Measurements from ENCODE around the gene COX6A2. TPM values are rescaled to one million over a fixed set of nuclear protein-coding genes. Genes with fewer than 3 reads are reported as not detected.

COX6A2 gene
- total RNA-seq (2014; rRNA removed; shearing (Covaris generic)) = not detected in 2 replicates

DNA sequence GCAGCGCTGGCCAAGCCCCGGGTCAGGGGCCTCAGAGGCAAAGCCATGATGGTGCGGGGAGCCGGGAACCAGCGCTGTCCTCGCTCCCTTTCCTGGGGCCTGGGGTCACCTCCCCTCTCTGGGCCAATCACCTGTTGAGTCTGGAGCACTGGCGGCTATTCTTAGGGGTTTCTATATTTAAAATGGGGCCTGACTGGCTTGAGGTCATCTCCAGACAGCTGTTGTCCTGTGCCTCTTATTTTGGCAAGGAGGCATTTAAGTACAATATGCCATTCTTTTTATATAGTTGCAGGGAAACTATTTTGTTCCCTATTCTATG lies at the start of gene COX6A2:
Gene COX6A2 (minus strand): TSS at position 82 of the 319 bp plus-strand sequence. CDS start 35 bp downstream, at position 47.
- Histone ChIP-seq H3K4me3 (no peak within 1 kb of the TSS), H3K27ac (no peak within 1 kb of the TSS), H3K27me3 (replicated peaks) (peaks cover 12% of the 10 kb centered on the region), H3K4me1 (replicated peaks) (no peaks in the 10 kb centered on the region; the same call in 1 of the 2 replicates), H3K9me3 (replicated peaks) (0 out of 2 replicates have a peak, but pooled peaks cover 2% of the 10 kb centered on the region), H3K36me3 (no peaks in the 10 kb centered on the region)
- no peak for DNase-seq (ENCODE audit: low read depth in 1 of 2, low spot score in 2 of 2)

DNA sequence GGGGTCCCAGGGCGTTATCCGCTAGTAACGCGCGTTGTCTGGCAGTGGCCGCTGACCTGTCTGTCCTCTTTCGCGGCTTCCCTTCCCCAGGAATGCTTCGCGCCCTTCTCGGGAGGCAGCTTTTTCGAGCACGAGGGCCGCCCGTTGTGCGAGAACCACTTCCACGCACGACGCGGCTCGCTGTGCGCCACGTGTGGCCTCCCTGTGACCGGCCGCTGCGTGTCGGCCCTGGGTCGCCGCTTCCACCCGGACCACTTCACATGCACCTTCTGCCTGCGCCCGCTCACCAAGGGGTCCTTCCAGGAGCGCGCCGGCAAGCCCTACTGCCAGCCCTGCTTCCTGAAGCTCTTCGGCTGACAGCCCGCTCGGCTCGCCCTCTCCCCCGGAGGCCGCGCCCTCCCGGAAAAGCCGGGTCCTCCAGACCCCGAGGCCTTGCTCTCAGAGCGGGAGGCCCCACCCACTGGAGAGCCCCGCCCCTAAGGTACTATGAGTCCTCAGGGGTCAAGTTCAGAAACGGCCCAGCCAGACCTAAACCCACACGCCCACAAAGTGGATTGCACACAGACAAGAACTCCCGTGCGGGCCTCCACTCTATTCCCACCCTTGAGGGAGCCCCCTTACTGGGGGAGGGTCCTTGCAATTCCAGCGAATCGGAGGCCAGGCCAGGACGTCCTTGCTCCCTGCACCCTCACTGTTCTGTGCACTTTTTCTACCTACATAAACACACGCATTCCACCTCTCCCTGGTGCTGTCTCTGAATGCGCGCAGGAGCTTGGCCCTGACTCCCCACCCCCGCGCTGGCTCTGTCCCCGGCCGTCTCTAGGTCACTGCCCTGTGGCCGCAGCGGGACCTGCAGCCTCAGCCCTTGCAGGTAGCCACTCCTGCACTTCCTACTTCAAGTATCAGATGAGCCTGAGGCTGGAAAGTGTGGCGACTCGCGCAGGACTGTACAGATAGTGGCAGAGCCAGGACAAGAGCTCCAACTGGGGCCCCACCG lies 49.4 kb upstream of the COX6A2 start:
- Histone ChIP-seq H3K4me3 (no peak overlapping the region), H3K27ac (no peak overlapping the region), H3K4me1 (replicated peaks) (peaks cover 8% of the 10 kb centered on the region), H3K9me3 (replicated peaks) (no peaks in the 10 kb centered on the region), H3K36me3 (peaks cover 68% of the 10 kb centered on the region), H3K27me3 (replicated peaks) (0 out of 2 replicates have a peak, but pooled peaks cover 3% of the 10 kb centered on the region)
- no peak for DNase-seq (ENCODE audit: low read depth in 1 of 2, low spot score in 2 of 2)

DNA sequence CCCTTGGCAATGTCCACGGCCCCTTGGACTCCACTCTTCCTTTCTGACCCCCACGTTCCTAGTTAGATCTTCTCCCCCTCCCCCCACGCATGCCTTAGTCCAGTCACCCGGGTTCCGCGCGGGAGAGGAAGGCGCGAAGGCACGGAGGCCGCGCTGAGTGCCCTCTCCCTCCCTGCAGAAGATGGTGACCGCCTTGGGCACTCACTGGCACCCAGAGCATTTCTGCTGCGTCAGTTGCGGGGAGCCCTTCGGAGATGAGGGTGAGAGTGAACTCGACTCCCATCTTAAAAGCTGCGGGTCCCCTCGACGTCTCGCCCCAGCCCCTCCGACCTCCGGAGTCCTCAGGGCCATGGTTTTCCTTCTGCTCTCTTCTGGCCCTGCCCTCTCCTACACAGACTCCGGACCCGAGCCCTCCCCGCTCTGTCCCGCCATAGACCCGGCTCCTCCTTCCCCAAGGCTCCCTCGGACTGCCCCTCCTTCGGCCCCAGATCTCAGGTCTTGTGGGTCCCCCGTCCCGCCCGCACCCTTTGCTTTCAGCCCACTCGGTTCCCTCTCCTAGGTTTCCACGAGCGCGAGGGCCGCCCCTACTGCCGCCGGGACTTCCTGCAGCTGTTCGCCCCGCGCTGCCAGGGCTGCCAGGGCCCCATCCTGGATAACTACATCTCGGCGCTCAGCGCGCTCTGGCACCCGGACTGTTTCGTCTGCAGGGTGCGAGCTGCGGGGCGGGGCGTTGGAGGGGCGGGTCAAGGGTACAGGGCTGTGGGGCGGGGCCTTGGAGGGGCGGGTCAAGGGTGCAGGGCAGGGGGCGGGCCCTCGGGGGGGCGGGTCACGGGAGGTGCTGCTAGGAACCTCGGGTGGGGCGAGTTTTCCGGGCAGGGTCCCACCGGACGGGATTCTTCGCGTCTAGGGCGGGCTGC lies 48.4 kb upstream of the COX6A2 start:
- peaks cover 9% of the 10 kb centered on the region for H3K4me1 ChIP-seq (replicated peaks)
- DNase-seq (ENCODE audit: low read depth in 1 of 2, low spot score in 2 of 2) = no peak
- no peak overlapping the region for H3K27ac ChIP-seq
- H3K27me3 ChIP-seq (replicated peaks) = 0 out of 2 replicates have a peak, but pooled peaks cover 2% of the 10 kb centered on the region
- H3K4me3 ChIP-seq = no peak overlapping the region
- peaks cover 73% of the 10 kb centered on the region for H3K36me3 ChIP-seq
- no peaks in the 10 kb centered on the region for H3K9me3 ChIP-seq (replicated peaks)

DNA sequence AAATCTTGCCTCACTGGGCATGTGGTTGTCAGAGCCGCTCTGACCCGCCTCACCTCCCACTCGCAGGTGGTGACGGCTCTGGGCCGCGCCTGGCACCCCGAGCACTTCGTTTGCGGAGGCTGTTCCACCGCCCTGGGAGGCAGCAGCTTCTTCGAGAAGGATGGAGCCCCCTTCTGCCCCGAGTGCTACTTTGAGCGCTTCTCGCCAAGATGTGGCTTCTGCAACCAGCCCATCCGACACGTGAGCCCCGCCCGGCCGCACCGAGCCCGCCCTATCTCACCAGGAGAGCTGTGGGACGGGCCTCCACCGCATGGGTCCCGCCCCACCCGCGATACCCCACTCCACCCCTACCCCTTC lies 47.8 kb upstream of the COX6A2 start:
- no peak overlapping the region for H3K27ac ChIP-seq
- H3K4me1 ChIP-seq (replicated peaks) = peaks cover 15% of the 10 kb centered on the region
- H3K27me3 ChIP-seq (replicated peaks) = no peaks in the 10 kb centered on the region
- H3K36me3 ChIP-seq = peaks cover 73% of the 10 kb centered on the region
- DNase-seq (ENCODE audit: low read depth in 1 of 2, low spot score in 2 of 2) = no peak
- H3K4me3 ChIP-seq = no peak overlapping the region
- no peaks in the 10 kb centered on the region for H3K9me3 ChIP-seq (replicated peaks)

DNA sequence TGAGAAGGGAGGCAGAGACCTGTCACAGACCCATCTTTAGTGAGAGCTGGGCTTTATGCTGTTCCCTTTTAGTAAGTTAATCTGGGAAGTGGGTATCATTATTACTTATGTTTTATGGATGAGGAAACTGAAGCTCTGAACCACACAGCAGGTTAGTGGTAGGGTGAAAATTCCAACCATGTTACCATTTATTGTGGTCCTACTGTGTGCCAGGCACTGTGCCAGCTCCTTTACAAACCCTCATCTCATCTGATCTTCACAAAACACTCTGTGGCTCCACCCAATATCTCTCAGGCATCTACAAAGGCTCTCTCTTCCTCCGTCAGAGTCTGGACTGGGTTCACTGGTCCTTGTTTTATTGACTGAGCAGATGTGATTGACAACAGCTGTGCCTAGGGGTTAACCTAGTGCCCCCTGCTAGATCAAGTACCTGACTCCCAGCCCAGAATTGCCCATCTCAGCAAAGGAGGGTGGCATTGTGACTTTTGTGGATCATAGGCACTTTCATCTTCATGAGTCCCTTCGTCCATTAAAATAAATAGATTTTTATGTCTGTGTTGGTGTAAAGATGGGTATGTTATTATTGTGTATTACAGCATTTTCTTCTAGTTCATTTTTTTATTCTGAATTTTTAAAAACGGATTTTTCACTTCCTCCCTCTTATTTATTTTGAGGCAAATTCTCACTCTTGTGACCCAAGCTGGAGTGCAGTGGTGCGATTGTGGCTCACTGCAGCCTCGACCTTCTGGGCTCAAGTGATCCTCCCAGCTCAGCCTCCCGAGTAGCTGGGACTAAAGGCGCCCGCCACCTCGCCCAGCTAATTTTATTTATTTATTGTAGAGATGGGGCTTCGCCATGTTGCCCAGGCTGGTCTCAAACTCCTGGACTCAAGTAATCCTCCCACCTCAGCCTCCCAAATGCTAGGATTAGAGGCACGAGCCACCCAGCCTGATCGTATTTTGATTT lies 46.9 kb upstream of the COX6A2 start:
- Histone ChIP-seq H3K4me1 (replicated peaks) (peaks cover 21% of the 10 kb centered on the region), H3K27ac (no peak overlapping the region), H3K9me3 (replicated peaks) (no peaks in the 10 kb centered on the region), H3K27me3 (replicated peaks) (no peaks in the 10 kb centered on the region), H3K4me3 (no peak overlapping the region), H3K36me3 (peaks cover 73% of the 10 kb centered on the region)
- no peak for DNase-seq (ENCODE audit: low read depth in 1 of 2, low spot score in 2 of 2)

DNA sequence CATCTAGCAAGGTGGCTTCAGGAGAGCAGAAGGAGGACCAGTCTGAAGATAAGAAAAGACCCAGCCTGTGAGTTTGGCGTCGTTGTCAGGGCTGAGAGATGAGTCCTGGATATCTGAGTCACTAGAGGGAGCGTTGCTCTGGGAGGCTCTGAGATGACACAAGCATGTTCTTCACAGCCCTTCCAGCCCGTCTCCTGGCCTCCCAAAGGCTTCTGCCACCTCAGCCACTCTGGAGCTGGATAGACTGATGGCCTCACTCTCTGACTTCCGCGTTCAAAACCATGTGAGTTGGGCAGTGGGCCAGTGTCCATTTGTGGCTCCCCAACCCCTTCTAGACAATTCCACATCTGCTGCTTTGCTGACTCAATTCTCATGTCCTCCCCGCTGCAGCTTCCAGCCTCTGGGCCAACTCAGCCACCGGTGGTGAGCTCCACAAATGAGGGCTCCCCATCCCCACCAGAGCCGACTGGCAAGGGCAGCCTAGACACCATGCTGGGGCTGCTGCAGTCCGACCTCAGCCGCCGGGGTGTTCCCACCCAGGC lies 46.1 kb upstream of the COX6A2 start:
- Histone ChIP-seq H3K27me3 (replicated peaks) (no peaks in the 10 kb centered on the region), H3K9me3 (replicated peaks) (no peaks in the 10 kb centered on the region), H3K36me3 (peaks cover 69% of the 10 kb centered on the region), H3K4me3 (no peak overlapping the region), H3K4me1 (replicated peaks) (peaks cover 21% of the 10 kb centered on the region), H3K27ac (no peak overlapping the region)
- no peak for DNase-seq (ENCODE audit: low read depth in 1 of 2, low spot score in 2 of 2)

DNA sequence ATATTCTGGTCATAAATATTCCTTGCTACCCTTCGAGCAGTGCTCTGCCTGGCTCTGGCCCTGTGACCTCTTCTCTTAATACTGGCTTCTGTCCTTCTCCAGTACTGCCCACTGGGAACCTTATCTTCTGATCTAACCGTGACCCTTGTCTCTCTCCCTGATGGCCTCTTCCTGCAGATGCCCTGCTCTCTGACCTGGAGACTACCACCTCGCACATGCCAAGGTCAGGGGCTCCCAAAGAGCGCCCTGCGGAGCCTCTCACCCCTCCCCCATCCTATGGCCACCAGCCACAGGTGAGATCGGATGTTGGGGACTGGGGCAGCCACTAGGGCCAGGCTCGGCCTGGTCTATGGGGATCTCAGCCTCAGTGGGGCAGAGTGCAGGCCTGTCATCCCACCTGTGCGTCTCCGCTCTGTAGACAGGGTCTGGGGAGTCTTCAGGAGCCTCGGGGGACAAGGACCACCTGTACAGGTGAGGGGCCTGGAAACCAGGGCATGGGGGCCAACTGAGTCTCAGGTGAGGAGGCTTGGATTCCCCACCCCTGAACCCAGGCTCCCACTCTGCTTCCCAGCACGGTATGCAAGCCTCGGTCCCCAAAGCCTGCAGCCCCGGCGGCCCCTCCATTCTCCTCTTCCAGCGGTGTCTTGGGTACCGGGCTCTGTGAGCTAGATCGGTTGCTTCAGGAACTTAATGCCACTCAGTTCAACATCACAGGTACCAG lies 45.3 kb upstream of the COX6A2 start:
- H3K36me3 ChIP-seq = peaks cover 61% of the 10 kb centered on the region
- H3K4me3 ChIP-seq = peak overlapping the region; percentile 70
- H3K4me1 ChIP-seq (replicated peaks) = peaks cover 21% of the 10 kb centered on the region
- H3K27me3 ChIP-seq (replicated peaks) = no peaks in the 10 kb centered on the region
- no peak for DNase-seq (ENCODE audit: low read depth in 1 of 2, low spot score in 2 of 2)
- H3K27ac ChIP-seq = no peak overlapping the region
- H3K9me3 ChIP-seq (replicated peaks) = no peaks in the 10 kb centered on the region

DNA sequence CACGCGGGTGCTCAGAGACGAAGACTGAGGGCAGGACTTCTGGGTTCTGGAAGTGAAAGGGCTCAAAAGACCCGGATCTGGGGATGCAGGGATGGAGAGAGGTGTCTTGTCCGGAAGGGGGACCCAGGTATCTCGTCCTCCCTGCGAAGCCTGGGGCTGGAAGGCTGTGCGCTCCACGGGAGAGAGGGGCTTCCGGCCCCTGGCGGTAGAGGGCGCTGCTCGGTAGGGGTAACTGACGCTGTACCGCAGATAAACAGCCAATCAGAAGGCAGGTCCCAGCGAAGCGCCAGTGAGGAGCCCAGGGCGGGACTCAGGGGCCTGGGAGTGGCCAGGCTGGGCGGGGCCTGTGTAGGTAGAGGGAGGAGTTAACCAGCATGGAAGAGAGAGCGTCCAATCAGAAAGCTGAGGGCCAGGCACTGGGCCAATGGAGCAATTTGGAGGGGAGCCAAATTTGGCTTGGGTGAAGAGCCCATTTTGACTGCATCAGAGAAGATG lies 44.6 kb upstream of the COX6A2 start:
- Histone ChIP-seq H3K27ac (peak overlapping the region; percentile 92), H3K4me1 (replicated peaks) (peaks cover 21% of the 10 kb centered on the region), H3K27me3 (replicated peaks) (no peaks in the 10 kb centered on the region), H3K36me3 (peaks cover 54% of the 10 kb centered on the region), H3K9me3 (replicated peaks) (no peaks in the 10 kb centered on the region), H3K4me3 (peak overlapping the region; percentile 70)
- peak; percentile 96 to 98 for DNase-seq (ENCODE audit: low read depth in 1 of 2, low spot score in 2 of 2)

DNA sequence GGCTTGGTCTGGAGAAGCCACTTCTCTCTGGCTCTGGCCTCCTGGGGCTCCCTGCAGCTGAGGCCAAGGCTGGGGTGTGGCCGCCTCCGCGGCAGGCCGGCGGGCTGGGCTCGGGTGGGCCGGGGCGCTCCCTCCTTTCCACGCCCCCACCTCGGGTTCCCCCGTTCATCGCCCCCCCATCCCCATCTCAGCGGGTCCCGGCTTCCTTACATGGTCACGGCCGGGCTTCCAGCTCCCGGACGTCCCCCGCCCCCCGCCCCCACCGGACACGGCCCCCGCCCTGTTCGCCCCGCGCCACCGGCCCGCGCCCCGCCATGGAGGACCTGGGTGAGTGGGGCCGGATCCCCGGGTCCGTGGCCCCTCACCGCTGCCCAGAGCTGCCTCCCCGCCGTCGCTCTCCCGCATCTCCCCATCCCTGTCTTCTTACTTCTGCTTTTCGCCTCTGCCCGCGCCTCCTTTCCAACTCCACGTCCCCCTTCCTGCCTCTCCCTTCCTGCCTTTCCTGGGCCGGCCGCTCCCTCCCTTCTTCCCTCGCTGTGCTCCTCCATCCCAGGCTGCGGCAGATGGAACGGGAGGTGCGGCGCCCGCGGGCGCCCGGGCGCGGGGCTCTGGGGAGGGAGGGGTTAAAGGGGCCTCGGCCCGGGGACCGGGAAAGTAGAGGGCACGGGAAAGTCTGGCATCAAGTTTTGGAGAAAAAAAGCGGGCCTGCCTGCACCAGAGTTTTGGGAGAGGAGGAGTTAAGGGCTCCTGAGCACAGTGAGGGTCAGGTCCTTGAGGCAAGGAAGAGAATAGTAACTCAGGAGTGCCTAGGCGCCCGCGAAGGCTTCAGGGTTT lies 43.9 kb upstream of the COX6A2 start, which contains the start of gene TGFB1I1:
Gene TGFB1I1 (plus strand): TSS at position 278 of the 834 bp plus-strand sequence. CDS start 37 bp downstream, at position 315.
- DNase-seq (ENCODE audit: low read depth in 1 of 2, low spot score in 2 of 2) = peak; percentile 69 to 89
- H3K4me3 ChIP-seq = peak within 1 kb of the TSS; percentile 70
- H3K27ac ChIP-seq = peak within 1 kb of the TSS; percentile 92
- no peaks in the 10 kb centered on the region for H3K27me3 ChIP-seq (replicated peaks)
- H3K36me3 ChIP-seq = peaks cover 47% of the 10 kb centered on the region
- H3K9me3 ChIP-seq (replicated peaks) = no peaks in the 10 kb centered on the region
- peaks cover 21% of the 10 kb centered on the region for H3K4me1 ChIP-seq (replicated peaks)

DNA sequence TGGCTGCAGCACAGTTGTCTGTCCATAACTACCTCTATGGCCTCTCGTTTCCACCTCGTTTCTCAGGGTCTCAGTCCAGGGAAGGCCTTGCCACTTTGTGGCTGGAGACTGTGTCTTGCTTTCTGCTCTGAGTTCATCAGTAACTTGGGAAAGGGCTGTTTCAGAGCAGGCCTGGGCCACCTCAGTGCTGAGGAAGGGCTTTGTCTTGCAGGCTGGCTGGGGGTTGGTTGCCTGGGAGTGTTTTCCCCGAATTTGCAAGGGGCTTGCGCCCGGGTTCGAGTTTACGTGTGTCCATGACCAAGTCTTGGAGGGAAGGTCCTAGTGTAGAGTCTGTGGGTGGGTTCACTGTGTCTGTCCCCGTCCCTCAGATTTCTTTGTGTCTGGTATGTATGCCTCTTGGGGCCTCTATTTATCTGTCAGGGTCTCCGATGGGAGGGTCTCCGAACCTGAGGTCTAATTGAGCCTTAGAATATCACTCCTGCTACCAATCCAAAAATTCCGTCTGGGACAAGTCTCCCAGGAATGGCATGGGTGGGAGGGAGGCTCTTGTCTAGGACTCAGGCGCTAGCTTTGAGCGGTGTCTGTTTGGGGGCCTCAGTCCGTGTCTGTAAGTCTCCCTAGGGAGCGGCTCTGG lies 43.2 kb upstream of the COX6A2 start:
- peaks cover 42% of the 10 kb centered on the region for H3K36me3 ChIP-seq
- H3K4me1 ChIP-seq (replicated peaks) = peaks cover 21% of the 10 kb centered on the region
- H3K27ac ChIP-seq = peak overlapping the region; percentile 92
- DNase-seq (ENCODE audit: low read depth in 1 of 2, low spot score in 2 of 2) = no peak
- no peaks in the 10 kb centered on the region for H3K9me3 ChIP-seq (replicated peaks)
- H3K4me3 ChIP-seq = peak overlapping the region; percentile 70
- H3K27me3 ChIP-seq (replicated peaks) = no peaks in the 10 kb centered on the region

DNA sequence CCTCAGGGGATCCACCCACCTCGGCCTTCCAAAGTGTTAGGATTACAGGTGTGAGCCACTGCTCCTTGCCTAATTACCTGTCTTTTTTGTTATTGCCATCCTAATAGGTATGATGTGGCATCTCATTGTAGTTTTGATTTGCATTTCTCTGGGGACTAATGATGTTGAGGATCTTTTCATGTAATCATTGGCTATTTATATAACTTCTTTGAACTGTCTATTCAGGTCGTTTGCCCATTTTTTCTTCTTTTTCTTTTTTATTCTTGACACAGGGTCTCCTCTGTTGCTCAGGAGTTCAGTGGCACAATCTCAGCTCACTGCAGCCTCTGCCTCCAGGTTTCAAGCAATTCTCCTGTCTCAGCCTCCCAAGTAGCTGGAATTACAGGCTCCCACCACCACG lies 42.5 kb upstream of the COX6A2 start:
- no peak for DNase-seq (ENCODE audit: low read depth in 1 of 2, low spot score in 2 of 2)
- Histone ChIP-seq H3K4me3 (no peak overlapping the region; the same call in 1 of the 2 replicates), H3K36me3 (peaks cover 39% of the 10 kb centered on the region), H3K27ac (no peak overlapping the region), H3K9me3 (replicated peaks) (no peaks in the 10 kb centered on the region), H3K4me1 (replicated peaks) (peaks cover 21% of the 10 kb centered on the region), H3K27me3 (replicated peaks) (no peaks in the 10 kb centered on the region)
